Uterus (tissue), 4 donors: ENCODE results near the gene UBE2K. TPM values are rescaled to one million over a fixed set of nuclear protein-coding genes. Genes with fewer than 3 reads are reported as not detected.
A peak's percentile ranks its signal among the peaks of the same experiment; 100 is the strongest.
"Not testable (repeated sequence)": the region's sequence is repeated elsewhere in the genome, so short reads cannot be mapped to it uniquely, and the experiment has no call there.

ENCODE experiments used
- DNase-seq, 2 donors: peaks; one replicate each; pipeline ENCODE4 v3.0.0-alpha.2; 2019 to 2020
- H3K27ac ChIP-seq, 2 donors: fragments of 200-600 bp; sonication (generic); 1 replicate in 1 of 2; 2 replicates in 1 of 2; pipeline ENCODE4 v1.5.1; 2016 to 2018
- H3K27me3 ChIP-seq, 2 donors: fragments of 200-600 bp; sonication (generic); one replicate each; pipeline ENCODE4 v1.5.1; 2018 to 2019; ENCODE audit warnings: control low read depth in 1 of 2
- H3K36me3 ChIP-seq, 2 donors: fragments of 200-600 bp; sonication (generic); one replicate each; pipeline ENCODE4 v1.5.1; 2019; ENCODE audit warnings: control low read depth in 1 of 2
- H3K4me1 ChIP-seq, 2 donors: fragments of 200-600 bp; sonication (generic); one replicate each; pipeline ENCODE4 v1.5.1; 2018 to 2019; ENCODE audit warnings: control low read depth in 1 of 2
- H3K4me3 ChIP-seq, 2 donors: fragments of 200-600 bp; sonication (generic); 1 replicate in 1 of 2; 2 replicates in 1 of 2; pipeline ENCODE4 v1.5.1; 2018 to 2019; ENCODE audit warnings: mild to moderate bottlenecking in 1 of 2
- H3K9me3 ChIP-seq, 2 donors: fragments of 200-600 bp; sonication (generic); one replicate each; pipeline ENCODE4 v1.5.1; 2019; ENCODE audit warnings: control low read depth in 1 of 2
- CTCF ChIP-seq, 4 experiments: fragments of 200-600 bp in 2 of 4; fragments of 450-650 bp in 2 of 4; sonication (generic) in 2 of 4; IDR thresholded peaks; one replicate each; pipeline ENCODE4 v1.5.1; 2016 to 2019; ENCODE audit warnings: antibody characterized with exemption in 4 of 4, mild to moderate bottlenecking in 2 of 4, moderate library complexity in 1 of 4
- POLR2A ChIP-seq, 2 donors: fragments of 450-650 bp; IDR thresholded peaks; one replicate each; pipeline ENCODE4 v1.6.1; 2016; ENCODE audit warnings: antibody characterized with exemption in 2 of 2, mild to moderate bottlenecking in 1 of 2, moderate library complexity in 1 of 2
- intact Hi-C: fragments of 100-400 bp; cut with DNase I; formaldehyde crosslinking; loops from one replicate; pipeline ENCODE4 v1.15.1; 2023; ENCODE audit warnings: low total_unique reads
- total RNA-seq, 4 donors: library from RNA; depleted of rRNA in 3 of 4; stranded (reverse); fragments of >200 nt in 3 of 4; gene quantifications; one replicate each; pipeline versions ENCODE4 v1.1.0 to v1.2.4, GENCODE V29; 2014 to 2023
- donor health status: DM: yes; HTN: yes; CAD: no.

UBE2K gene
- total RNA-seq, 4 donors from 2014 or later: 38.8 to 142 (median 61.5) TPM

- no peak overlapping the region for H3K27ac ChIP-seq
- H3K4me3 ChIP-seq: no peak overlapping the region
- no peaks in the 10 kb centered on the region for H3K36me3 ChIP-seq
- intact Hi-C loops: no loop called here
- H3K27me3 ChIP-seq: no peaks in the 10 kb centered on the region
- no peaks in the 10 kb centered on the region for H3K9me3 ChIP-seq
- DNase-seq: no peak
- H3K4me1 ChIP-seq: no peaks in the 10 kb centered on the region
- no peak for TF ChIP-seq CTCF (IDR thresholded peaks at IDR 0.05)
Observed at GRCh38 chr4:39721788-39722187, 23.9 kb downstream of the UBE2K start.

GRCh38 chr4:39729557-39729956 lies 31.6 kb downstream of the UBE2K start:
- peaks cover 0 to 7% of the 10 kb centered on the region in 2 donors for H3K4me1 ChIP-seq
- intact Hi-C loops: no loop called here
- peak overlapping the region in 1 of 2 donors; percentile 28 for H3K27ac ChIP-seq
- DNase-seq: no peak
- H3K36me3 ChIP-seq: no peaks in the 10 kb centered on the region
- no peaks in the 10 kb centered on the region for H3K9me3 ChIP-seq
- no peak overlapping the region for H3K4me3 ChIP-seq
- H3K27me3 ChIP-seq: no peaks in the 10 kb centered on the region
- TF ChIP-seq CTCF (IDR thresholded peaks at IDR 0.05): no peak
- TF ChIP-seq POLR2A (IDR thresholded peaks at IDR 0.05): no peak

GRCh38 chr4:39730072-39730471 lies 32.1 kb downstream of the UBE2K start:
- no peak for DNase-seq
- H3K4me3 ChIP-seq: no peak overlapping the region
- H3K9me3 ChIP-seq: no peaks in the 10 kb centered on the region
- no peaks in the 10 kb centered on the region for H3K27me3 ChIP-seq
- H3K4me1 ChIP-seq: peaks cover 0 to 7% of the 10 kb centered on the region in 2 donors
- no peak overlapping the region for H3K27ac ChIP-seq
- TF ChIP-seq POLR2A (IDR thresholded peaks at IDR 0.05) (no peak), CTCF (IDR thresholded peaks at IDR 0.05) (no peak)
- intact Hi-C loops: no loop called here
- H3K36me3 ChIP-seq: no peaks in the 10 kb centered on the region

GRCh38 chr4:39731908-39732307 lies 34.0 kb downstream of the UBE2K start:
- no peak overlapping the region for H3K27ac ChIP-seq
- H3K9me3 ChIP-seq: no peaks in the 10 kb centered on the region
- TF ChIP-seq CTCF (IDR thresholded peaks at IDR 0.05) (no peak), POLR2A (IDR thresholded peaks at IDR 0.05) (no peak)

GRCh38 chr4:39732728-39733127 lies 34.8 kb downstream of the UBE2K start:
- TF ChIP-seq POLR2A (IDR thresholded peaks at IDR 0.05) (no peak), CTCF (IDR thresholded peaks at IDR 0.05) (no peak)
- no peaks in the 10 kb centered on the region for H3K27me3 ChIP-seq
- H3K36me3 ChIP-seq: no peaks in the 10 kb centered on the region
- H3K27ac ChIP-seq: no peak overlapping the region
- peaks cover 0 to 7% of the 10 kb centered on the region in 2 donors for H3K4me1 ChIP-seq
- no peaks in the 10 kb centered on the region for H3K9me3 ChIP-seq
- no peak overlapping the region for H3K4me3 ChIP-seq
- DNase-seq: no peak
- intact Hi-C loops: no loop called here

More at GRCh38 chr4:39731908-39732307, 34.0 kb downstream of the UBE2K start:
- no peak overlapping the region for H3K4me3 ChIP-seq
- H3K27me3 ChIP-seq: no peaks in the 10 kb centered on the region
- H3K36me3 ChIP-seq: no peaks in the 10 kb centered on the region
- H3K4me1 ChIP-seq: peaks cover 0 to 7% of the 10 kb centered on the region in 2 donors
- intact Hi-C loops: no loop called here
- no peak for DNase-seq

GRCh38 chr4:39739591-39739990 lies 41.7 kb downstream of the UBE2K start:
- H3K27ac ChIP-seq, H3K36me3 ChIP-seq, H3K4me1 ChIP-seq, H3K27me3 ChIP-seq, intact Hi-C loops, H3K4me3 ChIP-seq, H3K9me3 ChIP-seq, DNase-seq: not testable (repeated sequence)
